ENCODE measurements around the gene MAD1L1.
"Not testable (repeated sequence)": the region's sequence is repeated elsewhere in the genome, so short reads cannot be mapped to it uniquely, and the experiment has no call there.

MAD1L1 gene

DNA sequence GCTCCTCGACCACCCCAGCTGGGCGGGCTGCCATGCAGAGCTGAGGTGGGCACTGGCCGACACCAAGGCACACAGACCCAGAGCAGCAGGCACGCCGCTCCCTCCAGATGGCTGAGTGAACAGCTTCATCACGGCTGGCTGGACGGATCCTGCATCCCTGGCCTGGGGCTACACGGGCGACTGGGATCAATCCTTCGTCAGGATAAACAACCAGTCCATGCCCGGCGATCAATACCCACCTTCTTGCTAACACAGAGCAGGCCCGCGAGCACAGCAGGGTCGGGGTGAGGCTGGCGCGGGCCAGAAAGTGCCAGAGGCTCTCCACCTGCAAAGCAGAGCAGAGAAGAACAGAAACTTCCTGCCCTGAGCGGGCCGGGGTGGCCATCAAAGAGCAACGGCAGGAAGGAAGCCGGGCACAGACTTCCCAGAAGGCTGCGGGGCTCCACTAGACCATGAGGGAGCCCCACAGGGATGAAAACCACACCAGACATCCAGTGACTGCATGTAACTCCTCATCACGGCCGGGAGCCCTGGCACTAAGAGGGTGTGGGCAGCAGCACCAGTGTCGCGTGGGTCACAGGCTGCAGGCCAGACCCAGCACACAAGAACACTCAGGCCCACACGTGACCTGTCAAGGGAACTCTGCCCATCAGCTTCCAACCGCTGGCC is 166.4 kb downstream of the MAD1L1 start:
- no peak for DNase-seq (ENCODE audit: low spot score)

DNA sequence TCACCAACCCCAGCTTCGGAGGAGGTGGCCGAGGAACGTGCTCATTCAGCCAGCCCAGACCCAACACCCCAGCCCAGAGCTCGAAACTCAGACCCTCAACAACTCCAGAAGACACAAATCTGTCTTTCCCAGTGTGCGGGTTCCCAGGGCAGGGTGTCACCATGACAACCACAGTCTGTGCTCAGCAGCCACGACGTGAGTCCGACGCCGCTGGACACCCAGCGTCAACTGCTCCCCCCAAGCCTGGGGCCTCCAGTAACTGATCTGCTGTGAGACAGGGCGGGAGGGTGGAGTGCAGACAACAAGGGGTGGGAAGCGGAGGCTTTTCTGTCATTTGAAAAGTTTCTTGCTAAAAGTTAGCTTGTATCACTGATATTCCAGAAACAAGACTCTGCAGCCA is 167.2 kb downstream of the MAD1L1 start:
- no peak for DNase-seq (ENCODE audit: low spot score)

- DNase-seq (ENCODE audit: low spot score) = no peak
These were observed 169.0 kb downstream of the MAD1L1 start for GRCh38 chr7:2063563-2064260.

DNA sequence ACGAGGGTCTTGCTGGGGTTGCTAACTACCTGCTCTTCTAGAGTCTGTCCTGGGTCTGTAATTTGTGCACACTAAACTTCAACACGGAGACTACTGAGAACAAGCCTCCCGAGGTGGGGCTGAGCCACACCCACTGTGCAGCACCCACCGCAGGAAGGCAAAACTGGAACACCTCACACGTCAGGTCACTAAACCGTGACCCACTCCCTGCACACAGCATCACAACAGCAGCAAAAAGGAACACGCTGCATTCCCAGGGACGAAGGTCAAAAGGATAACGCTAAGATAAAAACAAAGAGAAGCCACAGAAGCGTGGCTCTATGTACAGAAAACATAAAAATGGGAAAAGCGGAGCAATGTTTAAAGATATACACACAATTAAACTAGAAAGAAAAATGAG is 170.1 kb downstream of the MAD1L1 start:
- no peak for DNase-seq (ENCODE audit: low spot score)

GRCh38 chr7:2060701-2061100 is 172.0 kb downstream of the MAD1L1 start:
- no peak for DNase-seq (ENCODE audit: low spot score)

DNA sequence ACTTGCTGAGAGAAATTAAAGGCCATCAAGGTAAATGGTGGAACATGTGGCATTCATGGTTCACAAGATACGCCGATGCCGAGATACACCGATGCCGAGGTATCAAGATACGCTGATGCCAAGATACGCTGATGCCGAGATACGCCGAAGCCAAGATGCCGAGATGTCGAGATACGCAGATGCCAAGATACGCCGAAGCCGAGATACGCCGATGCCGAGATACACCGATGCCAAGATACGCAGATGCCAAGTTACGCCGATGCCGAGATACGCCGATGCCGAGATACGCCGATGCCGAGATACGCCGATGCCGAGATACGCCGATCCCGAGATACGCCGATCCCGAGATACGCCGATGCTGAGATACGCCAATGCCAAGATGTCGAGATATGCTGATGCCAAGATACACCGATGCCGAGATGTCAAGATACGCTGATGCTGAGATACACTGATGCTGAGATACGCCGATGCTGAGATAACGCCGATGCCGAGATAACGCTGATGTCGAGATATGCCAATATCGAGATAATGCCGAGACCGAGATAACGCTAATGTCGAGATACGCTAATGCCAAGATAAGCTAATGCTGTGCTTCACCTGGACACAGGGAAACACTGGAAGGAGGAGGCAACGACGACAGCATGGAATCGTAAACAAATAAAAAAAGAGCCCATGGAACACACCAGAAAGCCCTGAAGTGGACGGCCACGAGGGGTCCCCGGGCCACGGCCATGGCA is 172.6 kb downstream of the MAD1L1 start:
- DNase-seq (ENCODE audit: low spot score) = no peak

GRCh38 chr7:2058246-2058645 is 174.5 kb downstream of the MAD1L1 start:
- DNase-seq (ENCODE audit: low spot score) = not testable (repeated sequence)

DNA sequence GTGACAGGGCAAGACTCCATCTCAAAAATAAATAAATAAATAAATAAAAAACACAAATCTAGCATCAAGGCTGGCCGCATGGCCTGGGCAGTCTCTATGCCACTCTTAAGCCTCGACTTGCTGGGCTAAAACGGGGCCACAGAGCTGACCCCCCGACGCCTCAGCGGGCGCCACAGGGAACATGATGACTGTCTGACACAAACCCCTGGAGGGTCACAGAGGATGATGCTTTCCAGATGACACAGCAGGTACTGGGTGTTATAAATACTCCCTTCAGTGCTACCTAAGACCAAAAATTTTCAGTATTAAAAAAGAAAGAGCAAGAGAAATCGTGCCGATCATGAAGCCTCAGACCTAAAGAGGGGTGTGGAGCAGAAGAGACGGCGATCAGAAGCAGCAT is 176.8 kb downstream of the MAD1L1 start:
- no peak for DNase-seq (ENCODE audit: low spot score)

GRCh38 chr7:2054927-2055326 is 177.8 kb downstream of the MAD1L1 start:
- no peak for DNase-seq (ENCODE audit: low spot score)

DNA sequence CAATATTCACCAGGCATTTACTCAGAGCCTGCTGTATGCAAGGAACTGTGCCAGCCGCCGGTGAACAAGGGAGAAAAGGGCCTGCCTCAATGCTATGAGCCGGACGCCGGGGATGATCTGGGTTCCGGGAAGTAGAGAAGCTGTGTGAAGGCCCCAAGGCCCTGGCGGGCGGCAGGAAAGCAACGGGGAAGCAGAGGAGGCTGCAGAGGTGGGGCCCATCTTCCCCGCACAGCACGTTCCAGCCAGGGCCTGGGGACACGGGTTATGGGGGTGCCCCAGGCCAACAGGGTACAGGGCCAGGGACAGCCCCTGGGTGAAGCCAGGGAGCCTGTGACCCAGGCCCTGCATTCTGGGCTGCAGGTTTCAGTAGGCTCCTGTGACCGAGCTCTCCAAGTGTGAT is 179.3 kb downstream of the MAD1L1 start:
- DNase-seq (ENCODE audit: low spot score) = no peak

DNA sequence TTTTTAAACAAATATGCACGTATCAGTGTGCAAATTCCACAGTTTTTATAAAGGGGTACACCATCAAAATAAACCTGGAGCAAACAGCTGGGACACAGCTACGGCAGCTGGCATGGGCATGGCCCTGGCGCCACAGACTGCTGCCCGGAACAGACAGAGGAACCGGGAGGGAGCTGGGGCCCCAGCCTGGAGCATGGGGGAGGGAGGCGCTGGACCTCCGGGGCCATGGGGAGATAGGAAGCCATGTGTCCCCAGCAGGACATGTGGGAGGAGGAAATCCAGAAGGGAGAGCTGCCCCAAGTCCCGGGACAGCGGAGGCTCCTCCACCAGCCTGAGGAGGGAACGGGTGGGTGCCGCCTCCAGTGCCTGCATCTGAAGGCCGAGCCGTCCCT is 180.1 kb downstream of the MAD1L1 start:
- no peak for DNase-seq (ENCODE audit: low spot score)

DNA sequence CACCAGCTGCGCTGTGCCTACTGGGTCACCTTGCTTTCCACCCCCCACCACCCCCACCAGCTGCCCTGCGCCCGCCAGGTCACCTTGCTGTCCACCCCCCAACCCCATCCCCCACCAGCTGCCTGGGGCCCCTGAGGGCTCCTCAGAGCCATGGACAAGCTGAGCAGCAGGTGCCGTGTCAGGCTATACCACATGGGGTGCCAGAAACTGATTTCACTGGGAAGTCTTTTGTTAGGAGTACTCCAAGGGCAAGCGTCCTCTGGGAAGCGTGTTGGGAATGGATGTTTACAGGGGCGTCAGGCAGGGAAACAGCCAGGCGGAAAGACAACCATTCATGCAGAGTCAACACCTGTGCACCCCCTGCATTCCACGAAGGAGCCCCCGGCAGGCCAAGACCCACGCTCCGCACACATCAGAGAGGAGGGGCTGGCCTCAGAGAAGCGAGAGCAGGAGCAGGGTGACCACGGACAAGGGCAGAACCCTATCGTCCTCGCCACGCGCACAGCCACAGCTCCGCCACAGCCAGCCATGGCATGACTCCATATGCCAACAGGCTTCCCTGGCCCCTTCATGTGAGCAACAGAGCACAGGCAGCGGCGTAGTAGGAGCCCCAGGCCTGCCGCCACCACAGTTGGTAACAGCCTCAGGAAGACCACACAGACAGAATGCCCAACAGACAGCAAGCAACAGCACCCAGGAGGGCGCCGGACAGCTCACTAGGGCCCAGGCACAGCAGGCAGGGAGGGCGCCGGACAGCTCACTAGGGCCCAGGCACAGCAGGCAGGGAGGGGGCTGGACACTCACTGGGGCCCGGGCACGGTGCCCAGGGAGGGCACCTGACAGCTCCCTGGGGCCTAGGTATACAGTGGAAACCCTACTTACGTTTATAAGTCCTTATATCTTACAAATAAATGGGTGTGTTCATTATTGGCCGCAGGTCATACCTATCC is 180.8 kb downstream of the MAD1L1 start:
- DNase-seq (ENCODE audit: low spot score) = no peak

GRCh38 chr7:2050511-2050866 is 182.3 kb downstream of the MAD1L1 start:
- no peak for DNase-seq (ENCODE audit: low spot score)

DNA sequence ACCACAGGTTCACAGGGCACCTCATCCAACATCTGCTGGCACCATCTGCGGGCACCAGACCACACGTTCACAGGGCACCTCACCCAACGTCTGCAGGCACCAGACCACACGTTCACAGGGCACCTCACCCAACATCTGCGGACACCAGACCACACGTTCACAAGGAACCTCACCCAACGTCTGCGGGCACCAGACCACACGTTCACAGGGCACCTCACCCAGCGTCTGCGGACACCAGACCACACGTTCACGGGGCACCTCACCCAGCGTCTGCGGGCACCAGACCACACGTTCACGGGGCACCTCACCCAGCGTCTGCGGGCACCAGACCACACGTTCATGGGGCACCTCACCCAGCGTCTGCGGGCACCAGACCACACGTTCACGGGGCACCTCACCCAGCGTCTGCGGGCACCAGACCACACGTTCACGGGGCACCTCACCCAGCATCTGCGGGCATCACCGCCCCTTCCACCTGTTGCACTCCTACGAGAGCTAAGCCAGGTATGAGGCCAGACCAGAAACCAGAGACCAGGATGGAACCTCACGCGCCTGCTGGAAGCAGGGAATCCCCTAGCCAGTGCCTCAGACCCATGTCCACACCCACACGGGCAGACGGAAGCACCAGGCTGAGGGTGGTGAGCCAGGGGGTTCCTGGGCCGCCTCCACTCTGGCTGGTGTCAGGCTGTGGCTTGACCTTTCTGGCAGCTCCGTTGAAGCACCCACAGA is 182.8 kb downstream of the MAD1L1 start:
- DNase-seq (ENCODE audit: low spot score) = no peak

DNA sequence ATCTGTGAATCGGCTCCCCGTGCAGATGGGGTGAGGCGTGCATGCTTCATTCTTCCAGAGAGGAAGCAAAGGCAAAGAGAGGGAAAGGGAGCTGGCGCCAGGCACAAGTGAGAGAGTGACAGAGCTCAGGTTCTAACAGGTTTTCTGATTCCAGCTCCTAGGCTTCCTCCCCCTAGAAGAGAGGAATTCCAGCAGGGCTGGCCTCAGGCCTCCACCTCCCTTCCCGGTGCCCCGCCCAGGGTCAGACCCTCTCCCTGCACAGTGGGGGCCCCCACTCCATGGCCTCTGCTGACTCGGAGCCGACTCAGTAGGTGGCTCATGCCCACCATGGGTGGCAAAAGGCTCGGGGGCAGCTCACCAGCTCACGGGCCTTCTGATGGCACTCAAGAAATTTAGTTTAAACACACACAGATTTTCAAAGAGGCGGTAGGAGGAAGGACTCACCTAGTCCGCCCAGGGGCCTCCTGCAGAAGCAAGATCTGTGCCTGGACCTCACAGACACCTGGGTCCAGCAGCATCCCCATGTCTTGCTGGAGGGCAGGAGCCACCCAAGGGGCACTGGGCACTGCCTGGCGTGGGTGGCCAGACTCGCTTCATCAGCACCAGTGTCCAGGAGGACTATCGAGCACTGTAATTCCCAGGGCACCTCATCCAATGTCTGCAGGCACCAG is 183.5 kb downstream of the MAD1L1 start:
- no peak for DNase-seq (ENCODE audit: low spot score)

- DNase-seq (ENCODE audit: low spot score) = no peak
These were observed 184.2 kb downstream of the MAD1L1 start for GRCh38 chr7:2048531-2048930.

- DNase-seq (ENCODE audit: low spot score) = no peak
These were observed 184.7 kb downstream of the MAD1L1 start for GRCh38 chr7:2048006-2048405.

DNA sequence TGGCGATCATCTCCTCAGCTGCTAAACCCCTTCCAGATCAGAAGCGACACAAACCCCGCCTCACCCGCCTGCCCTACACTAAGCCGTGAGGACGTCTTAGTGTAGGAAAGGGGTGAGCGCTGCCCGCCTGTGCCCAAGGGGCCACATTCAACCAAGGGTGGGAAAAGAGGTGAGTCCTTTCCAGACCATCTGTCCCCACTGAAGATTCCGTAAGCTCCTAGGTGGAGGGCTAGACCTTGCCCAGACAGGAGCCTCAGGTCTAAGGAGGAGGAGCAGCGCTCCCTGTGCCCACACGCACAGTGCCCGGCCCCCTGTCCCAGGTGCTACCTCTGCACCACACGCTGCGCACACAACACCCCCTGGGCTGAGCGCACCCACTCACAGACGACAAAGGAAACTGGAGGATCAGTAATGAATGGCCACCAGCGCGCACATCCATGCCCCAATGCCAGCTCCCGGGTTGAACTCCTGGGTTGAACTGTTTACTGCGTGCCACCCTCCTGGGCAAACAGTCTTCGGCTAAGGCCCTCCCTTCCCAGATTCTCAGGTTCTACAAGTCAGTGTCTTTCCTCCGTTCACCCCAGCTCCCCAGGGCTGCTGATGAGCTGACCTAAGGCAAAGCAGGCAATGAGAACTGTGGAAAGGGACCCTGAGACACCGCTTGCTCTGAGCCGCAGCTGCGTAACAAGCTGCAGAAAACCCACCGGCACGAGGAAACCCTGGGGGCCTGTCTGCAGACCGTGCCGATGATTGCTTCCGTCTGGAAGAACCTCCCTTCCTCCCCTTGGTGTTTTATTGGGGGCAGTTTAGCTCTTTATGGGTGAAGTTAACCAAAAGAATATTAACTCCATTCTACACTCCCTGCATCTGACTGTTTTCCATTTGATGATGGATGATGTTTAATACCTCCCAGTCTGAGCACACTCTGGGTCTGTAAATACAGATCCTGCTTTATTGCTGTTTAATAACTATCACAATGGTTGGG is 185.9 kb downstream of the MAD1L1 start:
- no peak for DNase-seq (ENCODE audit: low spot score)

DNA sequence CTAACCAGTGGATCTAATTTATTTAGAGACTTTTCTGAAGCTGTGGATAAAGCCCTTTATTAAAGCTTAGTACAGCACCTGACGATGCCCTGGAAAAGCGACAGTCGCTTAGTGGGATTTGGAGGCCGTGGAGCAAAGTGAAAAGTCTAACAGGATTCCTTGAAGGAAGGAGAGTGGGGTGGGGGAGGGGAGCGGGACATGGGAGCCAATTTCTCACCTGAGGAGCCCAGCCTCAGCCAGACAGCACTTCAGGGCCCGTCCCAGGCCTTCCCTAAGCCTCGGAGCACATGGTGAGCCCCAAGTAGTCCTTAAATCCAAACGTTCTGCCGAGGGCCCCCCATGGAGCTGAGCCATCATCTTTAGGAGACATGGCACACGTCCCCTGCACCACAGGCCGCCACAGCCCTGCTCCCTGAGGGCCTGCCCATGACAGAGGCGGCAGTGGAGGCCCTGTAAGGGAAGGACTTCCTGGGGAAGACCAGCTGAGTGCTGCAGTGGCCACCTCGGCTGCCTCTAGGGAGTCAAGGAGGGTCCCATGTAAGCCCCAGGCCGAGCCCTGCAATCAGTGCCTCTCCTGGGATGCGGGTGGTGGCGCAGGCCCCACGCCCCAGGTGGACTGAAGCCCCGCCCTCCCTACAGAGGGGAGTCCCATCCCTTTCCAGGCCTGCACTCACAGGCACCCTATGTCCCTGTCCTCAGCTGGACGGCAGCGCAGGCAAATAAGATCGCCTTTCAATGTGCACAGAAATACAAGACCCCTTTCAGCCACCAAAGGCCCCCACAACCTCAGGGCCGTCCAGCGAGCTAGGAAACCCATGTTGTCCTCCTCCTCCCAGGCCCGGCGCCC is 187.0 kb downstream of the MAD1L1 start:
- no peak for DNase-seq (ENCODE audit: low spot score)

Data from left forelimb (tissue), 1 donor.